AG09319 (cell line): ENCODE results near the gene ZNF18.
A peak's percentile ranks its signal among the peaks of the same experiment; 100 is the strongest.

ENCODE experiments used
- DNase-seq: peaks from one replicate; pipeline ENCODE4 v3.0.0-alpha.2; 2010; ENCODE audit warnings: low read depth; ENCODE audit errors: extremely low read depth
- TF ChIP-seq, protein P1 (sequence below): IDR thresholded peaks from 2 replicates; pipeline ENCODE4 v1.5.1; 2011; ENCODE audit warnings: low read depth, mild to moderate bottlenecking, inconsistent platforms, low read length, moderate library complexity

The ZNF18 gene

DNA sequence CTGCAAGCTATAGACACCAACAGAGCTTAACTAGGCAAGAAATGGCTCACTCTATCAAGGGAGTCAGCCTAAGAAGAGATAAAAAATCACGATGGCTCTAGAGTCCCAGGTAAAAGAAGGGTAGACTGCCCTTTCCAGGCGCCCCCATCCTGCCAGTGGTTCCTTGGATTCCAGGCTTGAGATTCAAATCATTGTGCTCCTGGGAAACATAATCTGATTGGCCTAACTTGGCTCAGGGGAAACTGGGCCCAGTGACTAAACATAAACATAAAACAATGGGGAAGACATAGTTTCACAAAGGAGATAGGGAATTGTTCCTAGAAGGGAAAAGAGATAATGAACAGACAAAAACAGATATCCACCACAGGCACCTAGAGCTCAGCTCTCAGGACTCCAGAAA lies 56.4 kb downstream of the ZNF18 start:
- TF ChIP-seq, protein P1, sequence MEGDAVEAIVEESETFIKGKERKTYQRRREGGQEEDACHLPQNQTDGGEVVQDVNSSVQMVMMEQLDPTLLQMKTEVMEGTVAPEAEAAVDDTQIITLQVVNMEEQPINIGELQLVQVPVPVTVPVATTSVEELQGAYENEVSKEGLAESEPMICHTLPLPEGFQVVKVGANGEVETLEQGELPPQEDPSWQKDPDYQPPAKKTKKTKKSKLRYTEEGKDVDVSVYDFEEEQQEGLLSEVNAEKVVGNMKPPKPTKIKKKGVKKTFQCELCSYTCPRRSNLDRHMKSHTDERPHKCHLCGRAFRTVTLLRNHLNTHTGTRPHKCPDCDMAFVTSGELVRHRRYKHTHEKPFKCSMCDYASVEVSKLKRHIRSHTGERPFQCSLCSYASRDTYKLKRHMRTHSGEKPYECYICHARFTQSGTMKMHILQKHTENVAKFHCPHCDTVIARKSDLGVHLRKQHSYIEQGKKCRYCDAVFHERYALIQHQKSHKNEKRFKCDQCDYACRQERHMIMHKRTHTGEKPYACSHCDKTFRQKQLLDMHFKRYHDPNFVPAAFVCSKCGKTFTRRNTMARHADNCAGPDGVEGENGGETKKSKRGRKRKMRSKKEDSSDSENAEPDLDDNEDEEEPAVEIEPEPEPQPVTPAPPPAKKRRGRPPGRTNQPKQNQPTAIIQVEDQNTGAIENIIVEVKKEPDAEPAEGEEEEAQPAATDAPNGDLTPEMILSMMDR = no peak
- no peak for DNase-seq

DNA sequence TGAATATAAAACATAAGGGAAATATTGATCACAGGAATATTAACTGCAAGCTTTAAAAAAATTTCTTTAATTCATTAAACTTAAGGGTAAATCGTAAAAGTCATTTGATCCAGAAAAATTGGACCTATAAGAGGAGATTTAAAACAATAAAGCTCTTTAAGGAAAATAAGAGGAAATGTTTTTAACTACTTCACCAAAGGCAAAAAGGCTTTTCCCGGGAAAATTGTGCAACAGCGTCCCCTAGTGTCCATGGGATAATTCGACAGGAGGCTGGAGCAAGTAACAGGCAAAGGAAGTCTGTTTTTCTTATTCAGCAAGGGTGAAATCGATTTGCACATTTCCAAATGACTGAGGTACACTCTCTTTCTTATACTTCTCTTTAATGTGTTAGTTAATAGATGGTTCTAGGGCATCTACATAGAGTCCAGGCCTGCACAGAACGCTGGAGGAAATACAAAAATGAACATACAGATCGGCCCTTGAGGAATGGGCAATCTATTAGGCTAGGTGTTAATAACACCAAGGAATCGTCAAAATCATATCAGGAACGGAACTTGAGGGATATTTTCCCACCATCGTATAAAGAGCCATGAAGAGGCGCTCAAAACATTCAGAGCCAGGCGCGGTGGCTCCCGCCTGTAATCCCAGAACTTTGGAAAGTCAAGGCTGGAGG lies 61.4 kb downstream of the ZNF18 start:
- no peak for DNase-seq
- TF ChIP-seq, protein P1 = peak; percentile 54

DNA sequence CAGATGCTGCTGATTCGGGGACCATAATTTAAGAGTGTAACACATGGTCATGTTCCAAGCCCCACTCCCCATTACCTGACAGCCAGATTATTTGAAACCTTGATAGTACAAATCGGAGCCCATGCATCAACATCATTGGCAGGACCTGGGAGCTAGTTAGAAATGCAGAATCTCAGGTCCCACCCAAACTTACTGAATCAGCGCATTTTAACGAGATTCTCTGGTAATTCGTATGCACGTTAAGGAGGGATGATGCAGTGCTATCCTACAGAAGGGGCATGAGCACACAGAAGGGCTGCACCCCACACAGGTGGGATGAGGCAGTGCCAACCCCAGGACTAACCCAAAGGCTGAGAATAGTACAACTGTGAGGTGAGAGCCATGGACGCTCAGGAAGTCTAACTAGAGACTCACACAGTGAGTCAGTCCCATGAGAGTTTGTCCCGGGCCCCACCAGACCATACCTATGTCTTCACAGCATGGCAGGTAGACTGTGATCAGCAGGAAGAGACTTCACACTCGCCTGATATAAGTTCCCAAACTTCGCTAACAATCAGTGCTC lies 64.9 kb downstream of the ZNF18 start:
- DNase-seq = no peak
- TF ChIP-seq, protein P1 = no peak

DNA sequence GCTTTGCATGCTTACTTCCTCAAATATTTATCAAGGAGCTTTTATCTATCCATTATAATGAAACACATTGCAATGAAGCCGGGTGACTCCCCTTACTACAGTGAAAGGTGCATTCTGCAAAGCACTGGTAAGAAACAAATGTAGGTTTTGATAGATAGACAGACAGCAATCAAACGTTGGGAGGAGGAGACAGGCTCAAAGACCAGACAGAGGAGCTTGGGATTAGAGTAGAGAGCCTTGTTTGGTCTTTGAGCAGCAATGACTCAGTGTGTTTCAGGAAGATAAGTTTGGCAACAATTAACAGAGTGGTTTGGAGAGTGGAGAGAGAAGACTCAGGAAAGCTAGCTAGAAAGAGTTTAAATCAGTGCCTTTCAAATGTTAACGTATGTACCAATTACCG lies 68.8 kb downstream of the ZNF18 start:
- TF ChIP-seq, protein P1 = no peak
- DNase-seq = no peak
